ENCODE data around the gene SAFB2. TPM values are rescaled to one million over a fixed set of nuclear protein-coding genes. Genes with fewer than 3 reads are reported as not detected.

Gene SAFB2
- total and polyA plus RNA-seq, 2 of the 13 experiments (the other 11 are each of a cell fraction or from before 2014, with no cell fraction given), result 11.2 to 31.5 TPM

GRCh38 chr19:5559804-5560133, 62.8 kb downstream of the SAFB2 start:
- WGBS (ENCODE audit: low lambda C conversion rate), result no CpG with 5 or more reads among the region's 3 CpGs
- DNase-seq (ENCODE audit: low spot score) (no peak), ATAC-seq (no peak; the same call in 2 of the 3 replicates), FAIRE-seq (no peak)
- Histone ChIP-seq H3K4me1 (ENCODE audit: insufficient read depth, low read length) (no peaks in the 10 kb centered on the region), H3K4me2 (ENCODE audit: low read depth, low read length) (no peak overlapping the region), H3K9me3 (ENCODE audit: low read length) (peaks cover 7% of the 10 kb centered on the region), H4K20me1 (ENCODE audit: insufficient read depth, low read length) (no peaks in the 10 kb centered on the region), H3K36me3 (replicated peaks in 1 of 2; ENCODE audit: control insufficient read depth in 1 of 2, insufficient read depth in 2 of 2, low read length in 2 of 2) (no peaks in the 10 kb centered on the region), H3K9ac (ENCODE audit: insufficient read depth, low read depth, low read length) (no peak overlapping the region), H3K79me2 (ENCODE audit: insufficient read depth, low read length) (no peaks in the 10 kb centered on the region), H3K27ac (ENCODE audit: extremely low read length, insufficient read depth, low read length) (no peak overlapping the region), H3K4me3 (replicated peaks in 1 of 3; ENCODE audit: insufficient read depth in 1 of 3, low read depth in 2 of 3, low read length in 3 of 3) (no peak overlapping the region), H2AFZ (ENCODE audit: low read length) (no peak overlapping the region), H3K27me3 (ENCODE audit: control insufficient read depth in 1 of 2, insufficient read depth in 2 of 2, low read length in 2 of 2) (peaks cover 0 to 6% of the 10 kb centered on the region in 2 experiments; a peak in 2 of 5 replicates)
- POLR2A ChIA-PET, result no interaction called here
- no TSS peak for BruUV-seq (replicated peaks)
- TF ChIP-seq ZNF281 (CRISPR knock-in tag; IDR thresholded peaks at IDR 0.05; ENCODE audit: borderline replicate concordance) (no peak), ZNF510 (CRISPR knock-in tag; IDR thresholded peaks at IDR 0.05; ENCODE audit: low read depth) (no peak), SRSF9 (IDR thresholded peaks at IDR 0.05; ENCODE audit: borderline replicate concordance, insufficient read depth, low read depth, low read length, poor library complexity, severe bottlenecking) (no peak), ZNF383 (CRISPR knock-in tag; IDR thresholded peaks at IDR 0.05; ENCODE audit: borderline replicate concordance) (no peak), DPF2 (CRISPR knock-in tag; IDR thresholded peaks at IDR 0.05; ENCODE audit: borderline replicate concordance, low read depth) (no peak)
- intact Hi-C loops (cut with micrococcal nuclease; ENCODE audit: unreplicated experiment), result no loop called here
- in situ Hi-C loops (cut with HindIII; ENCODE audit: extremely low pct_ligation_motif_present, low pct_unique_long_range_greater_than_20kb), result no loop called here
- CTCF ChIA-PET (ENCODE audit: low intra/inter-chr PET ratio, low total read pairs), result no interaction called here
